BE2C (cell line): Measurements from ENCODE around the gene CDH13.

Source experiments
- DNase-seq: peaks from one replicate; pipeline ENCODE4 v3.0.0-alpha.2; 2020
- H3K27me3 ChIP-seq: fragments of 250-450 bp; sonication (Bioruptor Pico); 2 replicates; pipeline ENCODE4 v1.5.1; 2020; ENCODE audit warnings: mild to moderate bottlenecking
- H3K36me3 ChIP-seq: fragments of 250-450 bp; sonication (Bioruptor Pico); 2 replicates; pipeline ENCODE4 v1.5.1; 2020; ENCODE audit warnings: mild to moderate bottlenecking
- H3K4me1 ChIP-seq: fragments of 250-450 bp; sonication (Bioruptor Pico); 2 replicates; pipeline ENCODE4 v1.5.1; 2020
- H3K4me3 ChIP-seq: 2 replicates; pipeline ENCODE4 v1.5.1; 2011; ENCODE audit warnings: low read depth, low read length
- H3K9me3 ChIP-seq: fragments of 250-450 bp; sonication (Bioruptor Pico); 2 replicates; pipeline ENCODE4 v1.5.1; 2020
- TF ChIP-seq, protein P1 (sequence below): IDR thresholded peaks from 2 replicates; pipeline ENCODE4 v1.5.1; 2012; ENCODE audit warnings: mild to moderate bottlenecking, low read depth, low read length

The CDH13 gene

DNA sequence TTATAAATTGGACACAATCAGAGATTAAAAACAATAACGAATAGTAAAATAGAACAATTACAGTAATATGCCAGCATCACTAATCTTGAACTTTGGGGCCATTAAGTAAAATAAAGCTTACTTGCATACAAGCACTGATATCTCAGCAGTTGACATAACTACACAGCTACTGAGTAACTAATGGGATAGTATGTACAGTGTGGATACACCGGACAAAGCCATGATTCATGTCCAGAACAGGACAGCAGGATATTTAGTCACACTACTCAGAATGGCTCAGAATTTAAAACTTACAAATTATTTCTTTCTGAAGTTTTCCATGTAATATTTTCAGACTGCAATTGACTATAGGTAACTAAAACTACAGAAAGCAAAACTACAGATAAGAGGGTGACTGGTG, 427.5 kb downstream of the CDH13 start:
- no peaks in the 10 kb centered on the region; the same call in 1 of the 2 replicates for H3K9me3 ChIP-seq
- H3K4me1 ChIP-seq: no peaks in the 10 kb centered on the region
- TF ChIP-seq, protein P1, sequence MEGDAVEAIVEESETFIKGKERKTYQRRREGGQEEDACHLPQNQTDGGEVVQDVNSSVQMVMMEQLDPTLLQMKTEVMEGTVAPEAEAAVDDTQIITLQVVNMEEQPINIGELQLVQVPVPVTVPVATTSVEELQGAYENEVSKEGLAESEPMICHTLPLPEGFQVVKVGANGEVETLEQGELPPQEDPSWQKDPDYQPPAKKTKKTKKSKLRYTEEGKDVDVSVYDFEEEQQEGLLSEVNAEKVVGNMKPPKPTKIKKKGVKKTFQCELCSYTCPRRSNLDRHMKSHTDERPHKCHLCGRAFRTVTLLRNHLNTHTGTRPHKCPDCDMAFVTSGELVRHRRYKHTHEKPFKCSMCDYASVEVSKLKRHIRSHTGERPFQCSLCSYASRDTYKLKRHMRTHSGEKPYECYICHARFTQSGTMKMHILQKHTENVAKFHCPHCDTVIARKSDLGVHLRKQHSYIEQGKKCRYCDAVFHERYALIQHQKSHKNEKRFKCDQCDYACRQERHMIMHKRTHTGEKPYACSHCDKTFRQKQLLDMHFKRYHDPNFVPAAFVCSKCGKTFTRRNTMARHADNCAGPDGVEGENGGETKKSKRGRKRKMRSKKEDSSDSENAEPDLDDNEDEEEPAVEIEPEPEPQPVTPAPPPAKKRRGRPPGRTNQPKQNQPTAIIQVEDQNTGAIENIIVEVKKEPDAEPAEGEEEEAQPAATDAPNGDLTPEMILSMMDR: no peak
- no peak overlapping the region for H3K4me3 ChIP-seq
- no peaks in the 10 kb centered on the region for H3K36me3 ChIP-seq
- DNase-seq: no peak
- H3K27me3 ChIP-seq: no peaks in the 10 kb centered on the region

DNA sequence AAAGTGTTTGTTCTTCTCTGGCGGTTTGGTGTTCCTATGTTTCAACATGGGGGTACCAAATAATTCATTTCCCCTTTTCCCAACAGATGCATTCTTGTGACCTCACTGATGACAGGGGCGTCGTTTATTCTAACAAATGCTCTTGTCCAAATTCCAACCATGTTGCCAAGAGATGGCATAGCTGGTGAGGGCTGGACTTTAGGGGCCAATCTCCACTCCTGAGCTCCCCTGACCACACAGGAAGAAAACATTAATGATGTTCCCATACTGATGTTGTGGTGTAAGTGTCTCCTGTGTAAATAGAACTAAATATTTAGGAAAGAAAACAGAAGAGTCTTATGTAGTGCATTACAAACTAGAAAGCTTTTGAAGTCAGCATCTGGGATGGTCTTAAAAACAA, 431.6 kb downstream of the CDH13 start:
- TF ChIP-seq, protein P1: no peak
- no peak overlapping the region for H3K4me3 ChIP-seq
- H3K27me3 ChIP-seq: no peaks in the 10 kb centered on the region
- H3K36me3 ChIP-seq: no peaks in the 10 kb centered on the region
- H3K9me3 ChIP-seq: no peaks in the 10 kb centered on the region; the same call in 1 of the 2 replicates
- H3K4me1 ChIP-seq: no peaks in the 10 kb centered on the region
- no peak for DNase-seq

DNA sequence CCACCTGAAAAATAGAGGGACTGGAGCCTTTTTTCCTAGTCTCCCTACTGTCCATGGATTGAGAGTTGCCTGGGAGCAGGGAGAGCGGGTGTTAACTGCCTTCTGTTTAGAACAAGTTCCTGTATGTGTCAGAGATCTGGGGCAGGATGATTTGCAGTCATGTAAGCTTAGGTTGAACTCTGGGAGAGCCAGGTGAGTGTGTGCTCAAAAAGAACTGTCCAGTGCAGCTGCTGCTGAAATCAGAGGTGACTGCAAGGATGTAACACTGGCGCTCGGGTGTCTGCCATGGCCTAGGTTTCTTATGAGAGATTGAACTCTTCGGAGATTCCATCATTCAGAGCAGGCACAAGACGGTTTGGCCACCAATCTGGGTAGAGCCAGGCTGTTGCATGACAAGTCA, 432.5 kb downstream of the CDH13 start:
- TF ChIP-seq, protein P1: no peak
- Histone ChIP-seq H3K4me1 (no peaks in the 10 kb centered on the region), H3K9me3 (no peaks in the 10 kb centered on the region; the same call in 1 of the 2 replicates), H3K4me3 (no peak overlapping the region), H3K36me3 (no peaks in the 10 kb centered on the region), H3K27me3 (no peaks in the 10 kb centered on the region)
- DNase-seq: no peak

DNA sequence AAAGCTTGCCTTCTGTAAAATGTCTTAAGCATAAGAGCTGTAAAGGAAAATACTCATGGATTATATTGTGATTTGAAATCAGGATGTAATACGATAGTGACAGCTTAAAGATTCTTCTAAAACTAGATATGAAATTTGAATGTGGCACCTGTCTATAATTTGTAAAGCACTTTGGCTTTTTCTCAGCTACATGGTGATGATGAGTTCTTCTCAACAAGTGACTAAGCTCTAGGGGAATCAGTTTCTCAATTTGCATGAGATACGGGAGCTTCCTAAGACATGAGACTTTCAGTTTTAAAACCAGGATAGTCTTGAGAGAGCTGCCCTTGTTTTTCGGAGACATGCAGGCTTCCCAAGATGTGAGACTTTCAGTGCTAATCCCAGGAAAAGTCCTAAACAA, 439.2 kb downstream of the CDH13 start:
- no peaks in the 10 kb centered on the region; the same call in 1 of the 2 replicates for H3K9me3 ChIP-seq
- TF ChIP-seq, protein P1: no peak
- no peaks in the 10 kb centered on the region for H3K4me1 ChIP-seq
- no peak overlapping the region for H3K4me3 ChIP-seq
- H3K27me3 ChIP-seq: no peaks in the 10 kb centered on the region
- no peaks in the 10 kb centered on the region for H3K36me3 ChIP-seq
- DNase-seq: no peak

DNA sequence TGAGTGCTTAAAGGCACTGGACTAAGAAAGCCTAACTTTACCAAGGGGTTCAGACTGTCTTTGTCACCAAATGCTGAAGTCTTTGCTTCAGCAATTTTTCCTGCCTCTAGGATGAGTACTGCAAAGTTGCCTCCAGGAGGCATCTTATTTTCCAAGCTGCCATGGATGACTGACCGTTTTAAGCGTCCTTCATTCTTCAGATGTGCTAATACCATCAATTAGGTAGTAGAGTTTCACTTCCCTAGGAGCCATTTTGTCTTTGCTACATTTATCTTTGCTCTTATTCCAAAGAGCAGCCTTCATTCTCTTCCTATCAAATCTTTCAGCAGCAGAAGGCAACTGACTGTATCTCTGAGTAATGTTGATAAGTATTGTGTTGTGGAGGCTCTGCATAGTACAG, 440.1 kb downstream of the CDH13 start:
- H3K36me3 ChIP-seq: no peaks in the 10 kb centered on the region
- H3K4me3 ChIP-seq: no peak overlapping the region
- H3K9me3 ChIP-seq: no peaks in the 10 kb centered on the region; the same call in 1 of the 2 replicates
- H3K27me3 ChIP-seq: no peaks in the 10 kb centered on the region
- TF ChIP-seq, protein P1: no peak
- H3K4me1 ChIP-seq: no peaks in the 10 kb centered on the region
- DNase-seq: no peak

DNA sequence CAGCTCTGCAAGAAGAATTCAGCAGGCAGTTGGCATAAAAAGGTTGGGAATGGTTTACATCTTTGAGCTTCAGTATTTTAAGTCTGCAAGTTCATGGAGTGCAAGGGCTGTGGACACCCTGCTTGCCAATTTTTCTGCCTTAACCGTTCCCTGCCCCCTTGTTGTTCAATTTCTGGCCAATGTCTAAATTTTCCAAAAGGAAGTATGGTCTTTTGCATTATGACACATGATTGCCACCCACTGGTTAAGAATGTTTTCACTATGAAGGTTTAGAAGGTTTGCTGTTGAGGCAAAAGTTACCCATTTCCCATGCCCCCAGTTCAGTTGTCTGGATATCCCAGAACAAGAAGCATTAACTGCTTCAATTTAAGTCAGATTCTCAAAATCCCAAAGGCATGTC, 441.9 kb downstream of the CDH13 start:
- no peak overlapping the region for H3K4me3 ChIP-seq
- no peaks in the 10 kb centered on the region for H3K4me1 ChIP-seq
- no peaks in the 10 kb centered on the region for H3K27me3 ChIP-seq
- no peak for DNase-seq
- no peaks in the 10 kb centered on the region for H3K9me3 ChIP-seq
- no peaks in the 10 kb centered on the region for H3K36me3 ChIP-seq
- TF ChIP-seq, protein P1: no peak
